GM19468 (cell line): Measurements from ENCODE around the gene ABCB9.
A peak's percentile ranks its signal among the peaks of the same experiment; 100 is the strongest.
"Not testable (repeated sequence)": the region's sequence is repeated elsewhere in the genome, so short reads cannot be mapped to it uniquely, and the experiment has no call there.

Experiments used
- ATAC-seq: cut with Tn5 transposase; IDR thresholded peaks from one replicate; pipeline ENCODE4 v1.9.1; 2021; ENCODE audit warnings: mild to moderate bottlenecking, moderate library complexity, moderate number of reproducible peaks; ENCODE audit not compliant: unreplicated experiment; ENCODE audit errors: extremely low read depth

ABCB9 gene

DNA sequence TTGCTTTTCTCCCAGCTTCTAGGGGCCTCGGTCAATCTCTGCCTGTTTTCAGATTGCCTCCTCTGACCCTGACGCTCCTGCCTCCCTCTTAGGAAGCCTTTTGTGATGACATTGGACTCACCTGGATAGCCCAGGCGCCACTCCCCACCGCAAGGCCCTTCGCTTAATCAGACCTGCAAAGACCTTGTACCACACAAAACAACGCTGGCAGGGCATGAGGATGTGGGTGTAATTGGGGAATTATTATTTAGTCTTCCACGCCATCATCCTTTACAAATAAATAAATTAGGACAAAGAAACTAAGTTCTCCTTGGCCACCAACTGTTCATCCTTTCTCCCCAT is 62.6 kb downstream of the ABCB9 start:
- ATAC-seq: no peak

DNA sequence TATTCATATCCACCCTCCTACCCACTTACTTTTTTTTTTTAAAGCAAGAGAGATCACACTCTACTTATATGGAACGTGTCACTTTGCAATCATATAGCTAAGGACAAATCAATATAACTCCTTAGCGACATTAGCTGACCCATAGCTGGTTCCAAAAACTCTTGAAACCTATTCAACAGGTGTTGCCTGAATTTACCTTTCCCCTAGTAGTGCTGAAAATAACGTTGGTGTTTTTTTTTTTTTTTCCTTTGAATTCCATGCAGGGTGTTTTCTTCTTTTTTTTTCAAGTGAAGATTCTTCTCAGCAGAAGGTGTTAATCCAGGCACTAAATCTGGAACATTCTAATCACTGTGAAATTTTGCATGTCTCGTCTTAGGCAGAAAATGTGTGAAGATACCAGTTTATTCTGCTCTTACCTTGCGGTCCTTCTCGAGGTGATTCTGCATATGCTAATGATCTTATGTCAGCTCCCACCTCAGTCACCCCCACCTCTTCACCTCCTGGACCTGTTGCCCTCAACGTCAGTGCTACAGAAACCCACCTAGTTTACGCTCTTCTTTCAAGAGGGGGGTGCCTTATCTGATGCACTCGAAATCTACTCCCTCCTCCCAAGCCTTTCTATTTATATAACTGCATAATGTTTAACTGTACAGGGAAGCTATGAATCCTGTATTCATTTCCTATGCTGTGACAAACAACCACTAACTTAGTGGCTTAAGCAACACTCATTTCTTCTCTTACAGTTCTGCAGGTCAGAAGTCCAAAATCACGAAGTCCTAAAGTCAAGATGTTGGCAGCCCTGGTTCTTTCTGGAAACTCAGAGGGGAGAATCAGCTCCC is 63.2 kb downstream of the ABCB9 start:
- no peak for ATAC-seq

DNA sequence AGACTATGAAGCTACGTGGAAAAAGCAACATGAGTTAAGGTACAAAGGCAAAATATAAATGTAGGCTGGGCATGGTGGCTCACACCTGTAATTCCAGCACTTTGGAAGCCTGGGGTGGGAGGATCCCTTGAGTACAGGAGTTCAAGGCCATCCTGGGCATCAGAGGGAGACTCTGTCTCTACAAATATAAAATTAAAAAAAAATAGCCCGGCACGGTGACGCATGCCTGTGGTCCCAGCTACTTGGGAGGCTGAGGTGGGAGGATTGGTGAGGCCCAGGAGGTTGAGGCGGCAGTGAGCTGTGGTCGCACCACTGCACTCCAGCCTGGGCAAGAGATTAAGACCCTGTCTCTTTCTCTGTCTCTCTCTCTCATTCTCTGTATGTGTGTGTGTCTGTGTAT is 66.4 kb downstream of the ABCB9 start:
- ATAC-seq: no peak

DNA sequence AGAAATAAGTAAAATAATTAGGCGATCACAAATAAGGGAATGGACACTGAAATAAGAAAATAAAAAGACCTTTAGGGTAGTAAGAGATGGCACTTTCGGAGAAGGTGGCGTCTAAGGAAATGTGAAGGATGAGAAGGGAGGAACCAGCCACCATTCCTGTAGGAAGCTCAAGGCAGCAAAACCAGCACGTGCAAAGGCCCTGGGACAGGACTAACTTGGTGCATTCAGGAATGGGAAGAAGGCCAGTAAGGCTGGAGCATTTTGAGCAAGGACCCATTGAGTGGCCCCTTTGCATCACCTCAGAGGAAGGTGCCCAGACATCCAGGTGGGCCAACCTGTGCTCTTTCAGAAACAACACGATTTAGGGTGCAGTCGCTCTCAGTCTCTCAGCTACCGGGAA is 69.6 kb downstream of the ABCB9 start:
- ATAC-seq: no peak

DNA sequence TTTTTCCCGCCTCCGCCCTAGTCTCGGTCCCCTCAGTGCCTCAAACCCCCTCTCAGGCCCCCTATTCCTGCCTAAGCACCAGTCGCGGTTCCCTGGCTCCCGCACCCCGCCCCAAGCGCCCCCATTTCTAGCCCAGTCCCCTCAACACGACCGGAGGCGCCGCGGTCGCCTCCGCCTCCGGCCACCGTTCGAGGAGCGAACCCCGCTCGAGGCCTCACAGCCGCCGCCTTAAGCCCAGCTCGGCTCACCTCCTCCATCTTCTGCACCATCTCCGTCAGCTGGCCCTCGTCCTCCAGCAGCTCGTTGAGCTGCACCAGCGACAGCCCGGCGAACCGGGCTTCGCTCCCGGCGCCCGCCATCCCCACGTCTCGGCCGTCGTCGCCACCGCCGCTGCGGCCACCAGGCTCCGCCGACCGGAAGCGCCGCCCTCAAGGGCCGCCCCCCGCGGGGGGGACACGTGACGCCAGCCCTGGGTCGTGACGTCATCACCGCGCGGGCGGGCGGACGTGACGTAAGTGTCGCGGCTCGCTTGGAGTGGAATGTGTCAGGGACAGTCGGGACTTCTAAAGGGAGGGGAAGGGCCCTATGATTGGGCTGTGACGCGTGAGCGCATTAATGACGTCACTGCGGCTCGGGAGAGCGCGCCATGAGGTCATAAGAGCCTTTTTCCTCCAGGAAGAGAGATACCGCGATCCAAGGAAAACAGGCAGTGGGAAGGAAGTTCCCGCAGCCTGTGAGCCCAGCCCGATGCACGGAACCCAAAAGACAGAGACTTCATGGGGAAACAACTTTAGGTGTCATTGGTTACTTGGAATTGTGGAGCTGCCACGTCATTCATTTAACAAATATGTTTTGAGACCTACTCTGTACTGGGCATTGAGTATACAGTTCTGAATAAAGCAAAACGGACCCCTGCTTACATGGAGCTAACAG is 70.3 kb downstream of the ABCB9 start, which contains the start of gene VPS37B:
VPS37B (minus strand) TSS at position 421 of the 933 bp plus-strand sequence; CDS start at position 359, 62 bp downstream.
- ATAC-seq: no peak

DNA sequence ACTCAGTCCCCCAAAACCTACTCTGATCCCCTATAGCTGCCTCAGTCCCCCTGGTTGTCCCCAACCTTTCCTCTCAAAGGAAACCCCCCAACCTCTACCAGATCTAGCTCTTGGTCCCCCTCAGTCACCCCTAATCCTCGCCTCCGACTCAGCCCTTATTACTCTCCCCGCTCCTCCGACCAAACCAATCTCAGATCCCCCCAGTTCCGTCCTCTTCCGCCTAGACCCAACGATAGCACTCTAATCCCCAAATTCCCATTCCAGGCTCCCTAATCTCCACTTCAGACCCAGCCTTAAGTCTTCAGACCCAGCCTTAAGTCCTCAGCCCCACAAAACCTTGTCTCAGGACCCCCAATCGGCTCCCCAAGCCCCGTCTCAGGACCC is 71.0 kb downstream of the ABCB9 start:
- no peak for ATAC-seq

DNA sequence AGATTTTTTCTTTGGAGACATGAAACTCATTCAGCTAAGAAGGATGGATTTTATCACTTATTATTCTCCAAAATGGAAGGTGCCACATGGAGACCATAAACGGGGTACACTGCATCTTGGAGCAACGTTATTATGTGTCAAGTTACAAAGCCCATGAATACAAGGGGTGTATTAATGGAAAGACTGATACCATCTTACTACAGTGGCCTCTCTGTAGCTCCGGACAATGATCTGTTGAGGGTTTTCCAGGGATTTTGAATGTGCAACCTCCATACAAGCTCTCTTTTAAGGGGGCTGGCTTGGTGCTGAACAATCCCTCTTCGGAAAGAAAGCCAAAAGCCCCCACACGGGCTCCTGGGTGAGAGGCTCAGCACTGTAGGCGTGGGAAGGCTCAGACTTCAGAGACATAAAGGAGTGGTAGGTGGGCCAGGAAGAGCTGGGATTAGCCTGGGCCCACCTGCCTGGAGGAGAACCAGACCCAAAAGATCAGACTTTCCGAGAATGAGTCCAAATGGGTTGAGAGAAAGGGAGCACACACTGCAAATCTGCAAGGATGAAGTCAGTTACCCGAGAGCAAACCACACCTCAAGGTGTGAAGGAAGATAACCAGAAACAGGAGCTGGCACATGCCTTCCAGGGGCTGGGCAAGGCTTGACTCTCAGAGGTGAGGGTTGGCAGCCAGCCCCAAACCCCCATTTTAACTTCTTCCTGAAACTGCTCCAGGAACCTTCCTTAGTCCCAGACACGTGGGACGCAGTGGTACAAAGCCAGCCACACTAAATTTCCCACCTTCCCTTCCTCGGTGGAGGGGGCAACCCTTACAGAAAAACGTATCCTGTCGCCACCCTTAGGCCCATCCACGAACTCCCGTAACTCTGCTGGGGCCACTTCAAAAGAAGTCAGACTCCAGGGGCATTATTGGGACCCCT is 71.8 kb downstream of the ABCB9 start:
- ATAC-seq: no peak

DNA sequence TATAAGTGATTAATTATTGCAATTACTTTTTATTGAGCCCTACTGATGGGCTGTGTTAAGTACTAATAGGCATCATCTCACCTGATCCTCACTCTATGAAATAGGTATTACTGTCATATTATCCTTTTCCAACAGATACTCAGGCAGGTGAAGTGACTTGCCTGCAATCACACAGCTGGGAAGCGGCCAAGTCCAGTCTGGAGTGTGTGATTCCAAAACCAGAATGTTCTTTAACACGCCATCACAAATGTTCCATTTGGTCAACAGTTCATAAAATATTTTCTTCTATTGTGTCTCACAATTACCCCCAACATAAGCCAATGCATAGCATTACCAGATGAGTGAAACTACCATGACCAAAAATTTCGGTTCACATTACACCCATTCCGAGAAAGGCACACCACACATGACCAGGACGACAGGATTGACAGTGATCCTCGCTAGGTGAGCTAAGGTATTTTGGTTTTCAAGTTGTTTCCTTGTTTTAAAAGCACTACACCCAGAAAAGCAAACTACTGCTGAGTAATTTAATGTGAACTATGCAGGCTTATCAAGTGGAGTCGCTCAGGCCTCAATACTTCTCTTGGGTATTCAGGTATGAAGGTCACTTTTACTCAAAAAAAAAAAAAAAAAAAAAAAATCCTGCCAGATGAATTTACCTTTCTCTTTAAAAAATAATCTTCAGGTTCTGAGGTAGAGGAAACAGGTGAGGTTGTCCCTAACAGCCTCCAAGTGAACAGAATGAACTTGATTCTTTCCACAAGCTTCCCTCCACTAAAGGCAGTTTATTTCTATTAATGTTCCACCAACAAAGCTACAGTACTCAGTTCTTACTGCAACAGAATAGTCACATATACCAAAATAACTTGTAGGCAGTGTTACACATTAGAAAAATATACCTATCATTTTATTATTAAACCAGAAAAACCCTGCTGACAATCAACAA is 72.8 kb downstream of the ABCB9 start:
- no peak for ATAC-seq

DNA sequence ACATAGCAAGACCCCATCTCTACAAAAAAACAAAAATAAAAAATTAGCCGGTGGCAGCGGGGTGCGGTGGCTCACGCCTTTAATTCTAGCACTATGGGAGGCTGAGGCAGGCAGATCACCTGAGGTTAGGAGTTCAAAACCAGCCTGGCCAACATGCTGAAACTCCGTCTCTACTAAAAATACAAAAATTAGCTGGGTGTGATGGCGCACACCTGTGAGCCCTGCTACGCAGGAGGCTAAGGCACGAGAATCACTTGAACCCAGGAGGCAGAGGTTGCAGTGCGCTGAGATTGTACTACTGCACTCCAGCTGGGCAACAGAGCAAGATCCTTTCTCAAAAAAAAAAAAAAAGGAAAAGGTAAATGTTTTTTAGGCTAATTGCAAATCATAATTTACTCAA is 73.5 kb downstream of the ABCB9 start:
- not testable (repeated sequence) for ATAC-seq

DNA sequence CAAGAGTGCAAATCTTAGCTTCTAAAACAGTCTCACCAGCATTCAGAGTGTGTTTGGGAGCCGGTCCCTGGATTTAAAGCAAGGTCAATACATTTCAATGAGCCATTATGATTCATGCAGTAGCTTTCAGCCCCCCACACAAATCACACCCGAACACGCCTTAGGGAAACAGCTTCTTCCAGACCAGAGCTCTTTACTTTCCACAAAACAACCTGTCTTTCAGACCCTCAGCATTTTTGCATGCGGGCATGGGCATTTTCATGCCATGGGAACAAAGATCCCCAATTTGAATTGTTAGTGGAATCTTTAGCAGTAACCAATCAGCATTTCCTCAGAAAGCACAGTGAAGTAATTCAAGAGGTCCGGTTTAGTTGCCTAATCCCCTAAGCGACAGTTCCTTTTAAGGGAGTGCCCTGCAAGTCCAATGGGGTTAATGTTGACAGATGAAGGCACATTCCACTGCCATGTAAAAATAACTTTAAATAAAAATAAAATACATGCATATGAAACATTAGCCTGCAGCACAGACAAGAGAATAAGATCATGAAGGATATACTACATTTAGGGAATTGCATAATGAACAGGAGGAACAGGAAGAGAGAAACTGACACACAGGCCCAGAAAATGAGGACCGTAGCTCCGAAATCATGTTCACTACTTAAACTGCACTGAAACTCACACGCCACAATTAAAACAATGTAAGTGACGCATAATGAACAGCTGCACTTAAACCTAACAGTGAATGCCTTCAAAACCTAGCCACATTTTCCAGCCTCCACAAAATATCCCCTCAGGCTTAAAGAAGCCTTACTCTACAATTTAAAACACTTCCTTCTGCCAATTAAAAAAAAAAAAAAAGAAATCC is 74.4 kb downstream of the ABCB9 start:
- no peak for ATAC-seq

DNA sequence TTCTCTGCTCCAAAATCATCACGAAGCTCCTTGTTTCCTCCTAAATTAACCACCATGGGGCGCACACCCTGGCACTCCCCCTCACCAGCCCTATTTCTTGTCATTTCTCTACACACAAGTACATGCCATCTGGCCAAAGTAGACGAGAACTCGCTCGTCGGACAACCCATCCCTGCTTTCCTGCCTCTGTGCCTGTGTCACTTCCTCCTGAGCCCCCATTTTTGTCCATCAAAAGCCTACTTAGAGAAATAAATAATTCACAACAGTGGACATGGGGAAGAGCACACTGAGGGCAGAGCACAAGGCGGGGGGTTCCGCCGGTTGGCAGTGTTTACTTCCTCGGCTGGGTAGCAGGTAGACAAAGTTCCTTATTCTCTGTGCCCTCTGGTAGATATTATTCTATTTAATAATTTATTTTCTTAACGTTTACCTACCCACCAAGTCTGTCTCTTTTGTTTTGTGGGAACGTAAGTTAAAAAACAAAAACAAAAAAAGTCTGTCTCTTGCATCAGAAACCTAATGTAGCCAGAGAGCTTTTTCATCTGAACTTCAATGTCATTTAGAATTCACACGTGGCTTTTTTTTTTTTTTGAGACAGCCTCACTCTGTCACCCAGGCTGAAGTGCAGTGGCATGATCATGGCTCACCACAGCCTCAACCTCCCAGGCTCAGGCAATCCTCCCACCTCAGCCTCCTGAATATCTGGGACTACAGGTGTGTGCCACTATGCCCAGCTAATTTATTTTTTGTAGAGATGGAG is 76.3 kb downstream of the ABCB9 start:
- ATAC-seq: no peak

DNA sequence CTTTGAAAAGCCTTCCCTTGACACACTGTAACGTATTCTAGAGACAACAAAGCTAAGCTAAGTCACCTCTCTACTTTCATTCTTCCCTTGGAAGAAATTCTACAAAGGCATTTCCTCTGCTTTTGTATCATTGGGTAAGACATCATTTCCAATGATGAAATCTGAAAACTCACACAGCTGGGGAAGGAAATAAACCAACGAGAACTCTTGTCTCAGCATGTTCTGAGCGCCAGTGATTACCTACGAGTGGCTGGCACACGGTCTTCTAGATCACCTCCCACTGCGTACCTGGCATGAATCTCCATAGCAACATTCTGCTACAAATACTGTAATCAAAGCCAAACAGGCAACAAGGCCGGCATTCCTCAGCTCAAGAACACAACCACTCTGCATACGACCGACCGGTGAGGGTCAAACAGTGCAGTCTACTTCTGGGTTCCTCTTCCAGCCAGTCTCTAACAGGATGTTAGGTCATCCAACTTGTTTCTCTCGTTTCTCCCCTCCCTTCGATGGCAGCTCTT is 78.0 kb downstream of the ABCB9 start:
- no peak for ATAC-seq

DNA sequence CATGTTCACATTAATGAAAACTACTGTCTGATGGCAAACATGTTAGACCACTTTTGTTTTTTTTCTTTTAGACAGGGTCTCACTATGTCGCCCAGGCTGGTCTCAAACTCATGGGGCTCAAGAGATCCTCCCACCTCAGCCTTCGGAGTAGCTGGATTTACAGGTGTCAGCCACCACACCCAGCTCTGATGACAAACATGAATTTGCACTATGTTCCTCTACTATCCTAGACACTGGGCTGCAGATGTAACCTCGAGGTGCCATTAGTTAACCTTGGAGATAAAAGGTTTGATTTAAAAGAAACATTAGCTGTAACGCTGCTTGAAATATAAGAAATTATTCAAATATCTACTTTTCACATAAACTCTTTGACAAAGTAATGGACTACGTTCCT is 78.4 kb downstream of the ABCB9 start:
- ATAC-seq: no peak

DNA sequence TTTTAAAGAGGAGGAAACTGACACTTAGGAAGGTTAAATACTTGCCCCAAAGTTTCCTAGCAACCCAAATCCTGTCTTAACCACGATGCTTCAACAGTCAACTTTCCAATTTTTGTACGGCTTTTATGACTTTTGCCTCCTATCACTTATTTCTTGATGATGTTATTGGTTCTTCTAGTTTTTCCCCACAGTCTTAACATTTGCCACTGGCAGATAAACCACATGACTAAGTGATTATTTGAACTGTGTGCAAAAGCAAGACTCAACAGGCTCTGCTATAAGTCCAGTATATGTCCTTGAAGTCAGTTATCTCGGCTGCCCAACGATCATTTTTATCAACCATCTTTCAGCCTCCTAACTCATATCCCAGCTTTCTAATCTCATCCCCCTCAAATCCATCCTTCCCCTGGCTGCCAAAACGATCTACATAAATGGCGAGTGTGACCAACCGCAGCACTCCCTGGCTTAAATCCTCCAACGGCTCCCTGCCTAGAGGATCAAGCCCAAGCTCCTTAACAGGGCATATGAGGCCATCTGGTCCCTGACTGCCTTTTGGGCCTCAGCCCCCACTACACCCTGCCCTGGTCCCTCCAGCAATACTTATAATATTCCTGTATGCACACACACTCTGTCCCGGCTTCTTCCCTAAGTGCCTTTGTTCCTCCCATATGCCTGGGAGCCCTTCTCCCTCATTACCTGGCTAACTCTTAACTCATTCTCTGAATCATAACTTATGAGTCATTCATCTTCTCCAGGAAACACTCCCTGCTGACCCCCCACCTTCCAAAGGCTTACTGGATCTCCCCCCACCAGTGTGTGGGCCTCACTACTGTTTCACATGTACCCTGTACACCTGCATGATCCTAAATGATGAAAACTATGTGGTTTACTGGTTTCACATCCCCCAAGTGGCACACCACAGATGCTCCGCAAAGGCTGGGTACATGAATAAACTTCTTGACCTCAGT is 79.1 kb downstream of the ABCB9 start:
- peak; percentile 80 for ATAC-seq

DNA sequence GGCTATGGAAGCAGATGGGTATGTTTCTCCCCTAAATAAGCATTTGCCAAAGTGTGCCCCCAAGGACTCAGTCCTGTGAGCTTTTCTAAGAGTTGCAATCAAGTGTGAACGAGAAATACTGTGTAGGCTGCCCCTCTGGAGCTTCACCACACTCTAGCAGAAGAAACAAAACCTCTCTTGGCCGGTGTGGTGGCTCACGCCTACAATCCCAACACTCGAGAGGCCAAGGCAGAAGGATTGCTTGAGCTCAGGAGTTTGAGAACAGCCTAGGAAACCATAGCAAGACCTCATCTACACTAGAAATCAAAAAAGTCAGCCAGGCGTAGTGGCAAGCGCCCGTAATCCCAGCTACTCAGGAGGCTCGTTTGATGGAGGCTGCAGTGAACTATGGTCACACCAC is 80.1 kb downstream of the ABCB9 start:
- ATAC-seq: no peak

DNA sequence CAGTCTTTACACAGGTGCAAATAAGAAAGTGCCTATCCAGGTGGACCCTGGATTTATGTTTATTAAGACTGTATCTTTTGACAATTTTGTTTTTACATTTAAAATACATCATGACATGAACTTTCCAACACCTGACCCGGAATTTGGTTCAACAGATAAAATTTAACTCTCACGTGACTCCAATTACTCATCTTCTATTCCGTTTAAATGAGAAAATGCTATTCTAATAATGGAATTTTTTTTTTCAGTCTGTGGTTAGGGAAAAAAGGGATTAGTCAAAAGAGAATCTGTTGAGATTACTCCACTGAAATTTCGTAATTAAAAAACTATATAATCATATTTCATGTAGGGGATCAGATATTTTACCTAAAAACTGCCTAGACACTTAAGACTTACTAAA is 81.4 kb downstream of the ABCB9 start:
- ATAC-seq: no peak
